Measurements from ENCODE around the gene CACNG8. TPM values are rescaled to one million over a fixed set of nuclear protein-coding genes. Genes with fewer than 3 reads are reported as not detected.

CACNG8 gene
- total and polyA plus RNA-seq, 4 donors, result 0.01 to 0.15 (median 0.06) TPM; not detected in 1

DNA sequence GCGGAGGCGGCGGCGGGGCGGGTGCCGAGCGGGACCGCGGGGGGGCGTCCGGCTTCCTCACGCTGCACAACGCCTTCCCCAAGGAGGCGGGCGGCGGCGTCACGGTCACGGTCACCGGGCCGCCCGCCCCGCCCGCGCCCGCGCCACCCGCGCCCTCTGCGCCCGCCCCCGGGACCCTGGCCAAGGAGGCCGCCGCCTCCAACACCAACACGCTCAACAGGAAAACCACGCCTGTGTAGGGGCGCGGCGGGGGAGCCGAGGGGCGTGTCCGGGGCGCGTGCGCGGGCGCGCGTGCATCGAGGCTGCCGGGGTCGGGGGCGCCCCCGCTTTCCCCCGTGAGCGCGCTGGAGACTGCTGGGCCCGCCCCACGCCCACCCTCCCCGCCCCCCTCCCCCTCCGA is 19.9 kb downstream of the CACNG8 start:
- H3K27ac ChIP-seq (ENCODE audit: low read depth in 1 of 2, low read length in 1 of 2), result no peak overlapping the region
- no peaks in the 10 kb centered on the region for H3K36me3 ChIP-seq (ENCODE audit: control insufficient read depth in 4 of 4, insufficient read depth in 4 of 4, low read length in 4 of 4)
- H3K4me3 ChIP-seq, result no peak overlapping the region
- no peak overlapping the region for H3K9ac ChIP-seq (ENCODE audit: insufficient read depth in 1 of 2, low read length in 2 of 2)
- DNase-seq (peak; percentile 15 to 40 (median 26)), ATAC-seq (ENCODE audit: insufficient read depth, low FRiP score) (no peak)
- TF ChIP-seq, protein P1, sequence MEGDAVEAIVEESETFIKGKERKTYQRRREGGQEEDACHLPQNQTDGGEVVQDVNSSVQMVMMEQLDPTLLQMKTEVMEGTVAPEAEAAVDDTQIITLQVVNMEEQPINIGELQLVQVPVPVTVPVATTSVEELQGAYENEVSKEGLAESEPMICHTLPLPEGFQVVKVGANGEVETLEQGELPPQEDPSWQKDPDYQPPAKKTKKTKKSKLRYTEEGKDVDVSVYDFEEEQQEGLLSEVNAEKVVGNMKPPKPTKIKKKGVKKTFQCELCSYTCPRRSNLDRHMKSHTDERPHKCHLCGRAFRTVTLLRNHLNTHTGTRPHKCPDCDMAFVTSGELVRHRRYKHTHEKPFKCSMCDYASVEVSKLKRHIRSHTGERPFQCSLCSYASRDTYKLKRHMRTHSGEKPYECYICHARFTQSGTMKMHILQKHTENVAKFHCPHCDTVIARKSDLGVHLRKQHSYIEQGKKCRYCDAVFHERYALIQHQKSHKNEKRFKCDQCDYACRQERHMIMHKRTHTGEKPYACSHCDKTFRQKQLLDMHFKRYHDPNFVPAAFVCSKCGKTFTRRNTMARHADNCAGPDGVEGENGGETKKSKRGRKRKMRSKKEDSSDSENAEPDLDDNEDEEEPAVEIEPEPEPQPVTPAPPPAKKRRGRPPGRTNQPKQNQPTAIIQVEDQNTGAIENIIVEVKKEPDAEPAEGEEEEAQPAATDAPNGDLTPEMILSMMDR (IDR thresholded peaks at IDR 0.05; ENCODE audit: control extremely low read depth, extremely low read depth), result no peak
- H3K27me3 ChIP-seq (ENCODE audit: control insufficient read depth in 3 of 3, insufficient read depth in 3 of 3, low read length in 2 of 3), result peaks cover 0 to 72% (median 48%) of the 10 kb centered on the region in 3 donors
- H3K9me3 ChIP-seq (ENCODE audit: control insufficient read depth in 4 of 4, insufficient read depth in 3 of 4, low read length in 3 of 4), result peaks cover 0 to 20% (median 0%) of the 10 kb centered on the region in 4 donors
- H3K4me1 ChIP-seq (ENCODE audit: control insufficient read depth in 5 of 5, insufficient read depth in 5 of 5, low read length in 5 of 5), result peaks cover 0 to 22% (median 2%) of the 10 kb centered on the region in 5 donors
- 2% methylated on average over 9 to 59 of the region's 61 CpGs for WGBS, 2 donors

DNA sequence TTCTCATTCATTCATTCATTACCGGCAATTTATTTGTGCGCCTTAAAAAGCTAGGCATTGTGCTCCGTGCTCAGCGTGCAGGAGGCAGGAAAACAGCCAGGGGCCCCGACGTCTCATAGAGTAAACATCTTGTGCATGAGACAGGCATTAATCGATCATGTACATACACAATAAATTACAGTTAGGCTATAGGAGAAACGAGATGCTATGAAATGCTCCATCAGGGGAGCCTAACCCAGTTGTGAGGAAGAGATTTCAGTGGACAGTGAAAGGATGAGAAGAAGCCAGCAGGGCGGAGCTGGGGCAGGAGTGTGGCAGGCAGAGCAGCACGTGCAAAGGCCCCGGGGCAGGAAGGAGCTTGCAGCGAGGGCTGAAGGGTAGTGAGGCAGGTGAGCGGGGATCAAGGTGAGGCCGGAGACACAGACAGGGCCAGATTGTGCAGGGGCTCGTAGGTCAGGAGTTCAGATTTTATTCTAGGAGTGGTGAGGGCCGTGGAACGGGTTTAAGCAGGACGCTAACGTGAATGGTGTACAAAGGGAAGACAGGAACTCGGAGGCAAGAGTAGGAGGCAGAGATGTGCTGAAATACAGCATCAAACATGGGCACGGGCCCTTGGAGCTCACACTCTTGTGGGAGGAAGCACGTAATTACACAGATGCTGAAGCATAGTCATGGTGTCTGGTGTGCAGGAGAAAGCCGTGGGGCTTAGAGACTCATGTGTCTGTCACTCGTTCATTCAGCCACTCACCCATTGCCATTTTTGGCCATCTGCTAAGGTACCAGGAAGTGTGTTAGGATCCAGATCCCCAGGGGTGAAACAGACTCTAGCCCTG is 20.9 kb downstream of the CACNG8 start:
- peaks cover 0 to 15% (median 0%) of the 10 kb centered on the region in 4 donors for H3K9me3 ChIP-seq (ENCODE audit: control insufficient read depth in 4 of 4, insufficient read depth in 3 of 4, low read length in 3 of 4)
- H3K27ac ChIP-seq (ENCODE audit: low read depth in 1 of 2, low read length in 1 of 2), result no peak overlapping the region
- H3K27me3 ChIP-seq (ENCODE audit: control insufficient read depth in 3 of 3, insufficient read depth in 3 of 3, low read length in 2 of 3), result peaks cover 0 to 62% (median 39%) of the 10 kb centered on the region in 3 donors
- H3K4me3 ChIP-seq, result no peak overlapping the region
- ATAC-seq (ENCODE audit: insufficient read depth, low FRiP score) (no peak), DNase-seq (no peak)
- WGBS, 2 donors, result 75 to 87% methylated on average over 24 of the region's 24 CpGs
- TF ChIP-seq, protein P1 (IDR thresholded peaks at IDR 0.05; ENCODE audit: control extremely low read depth, extremely low read depth), result no peak
- peaks cover 0 to 17% (median 0%) of the 10 kb centered on the region in 5 donors for H3K4me1 ChIP-seq (ENCODE audit: control insufficient read depth in 5 of 5, insufficient read depth in 5 of 5, low read length in 5 of 5)
- no peaks in the 10 kb centered on the region for H3K36me3 ChIP-seq (ENCODE audit: control insufficient read depth in 4 of 4, insufficient read depth in 4 of 4, low read length in 4 of 4)
- H3K9ac ChIP-seq (ENCODE audit: insufficient read depth in 1 of 2, low read length in 2 of 2), result no peak overlapping the region

DNA sequence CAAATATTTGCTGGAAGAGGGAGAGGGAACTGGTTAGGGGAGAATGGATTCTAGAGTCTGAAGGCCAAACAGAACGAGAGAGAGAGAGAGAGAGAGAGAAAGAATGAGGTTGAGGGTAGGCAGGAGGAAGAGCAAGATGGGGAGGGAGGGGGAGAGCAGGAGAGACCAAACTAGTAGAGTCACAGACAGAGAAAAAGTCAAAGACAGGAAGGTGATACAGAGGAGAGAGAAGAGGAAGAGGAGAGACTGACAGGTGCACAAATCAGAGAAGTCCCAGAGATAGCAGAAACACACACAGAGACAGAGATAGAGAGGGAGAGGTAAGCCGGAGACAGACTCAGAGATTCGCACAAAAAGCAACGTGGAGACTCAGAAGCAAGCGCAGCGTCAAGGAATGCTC is 23.1 kb downstream of the CACNG8 start:
- Histone ChIP-seq H3K4me3 (no peak overlapping the region), H3K9ac (ENCODE audit: insufficient read depth in 1 of 2, low read length in 2 of 2) (no peak overlapping the region), H3K27ac (ENCODE audit: low read depth in 1 of 2, low read length in 1 of 2) (no peak overlapping the region), H3K9me3 (ENCODE audit: control insufficient read depth in 4 of 4, insufficient read depth in 3 of 4, low read length in 3 of 4) (peaks cover 0 to 12% (median 0%) of the 10 kb centered on the region in 4 donors), H3K4me1 (ENCODE audit: control insufficient read depth in 5 of 5, insufficient read depth in 5 of 5, low read length in 5 of 5) (peaks cover 0 to 10% (median 0%) of the 10 kb centered on the region in 5 donors), H3K27me3 (ENCODE audit: control insufficient read depth in 3 of 3, insufficient read depth in 3 of 3, low read length in 2 of 3) (peaks cover 0 to 49% (median 23%) of the 10 kb centered on the region in 3 donors), H3K36me3 (ENCODE audit: control insufficient read depth in 4 of 4, insufficient read depth in 4 of 4, low read length in 4 of 4) (no peaks in the 10 kb centered on the region)
- ATAC-seq (ENCODE audit: insufficient read depth, low FRiP score) (no peak), DNase-seq (no peak)
- TF ChIP-seq, protein P1 (IDR thresholded peaks at IDR 0.05; ENCODE audit: control extremely low read depth, extremely low read depth), result no peak
- 77 to 86% methylated on average over 6 of the region's 6 CpGs for WGBS, 2 donors

All from lung (tissue), 12 donors.